HG02678 (cell line): ENCODE data around the gene ZNF655.

Source experiments
- ATAC-seq: cut with Tn5 transposase; IDR thresholded peaks from one replicate; pipeline ENCODE4 v1.9.1; 2021; ENCODE audit warnings: mild to moderate bottlenecking, moderate library complexity; ENCODE audit not compliant: unreplicated experiment

Gene ZNF655

DNA sequence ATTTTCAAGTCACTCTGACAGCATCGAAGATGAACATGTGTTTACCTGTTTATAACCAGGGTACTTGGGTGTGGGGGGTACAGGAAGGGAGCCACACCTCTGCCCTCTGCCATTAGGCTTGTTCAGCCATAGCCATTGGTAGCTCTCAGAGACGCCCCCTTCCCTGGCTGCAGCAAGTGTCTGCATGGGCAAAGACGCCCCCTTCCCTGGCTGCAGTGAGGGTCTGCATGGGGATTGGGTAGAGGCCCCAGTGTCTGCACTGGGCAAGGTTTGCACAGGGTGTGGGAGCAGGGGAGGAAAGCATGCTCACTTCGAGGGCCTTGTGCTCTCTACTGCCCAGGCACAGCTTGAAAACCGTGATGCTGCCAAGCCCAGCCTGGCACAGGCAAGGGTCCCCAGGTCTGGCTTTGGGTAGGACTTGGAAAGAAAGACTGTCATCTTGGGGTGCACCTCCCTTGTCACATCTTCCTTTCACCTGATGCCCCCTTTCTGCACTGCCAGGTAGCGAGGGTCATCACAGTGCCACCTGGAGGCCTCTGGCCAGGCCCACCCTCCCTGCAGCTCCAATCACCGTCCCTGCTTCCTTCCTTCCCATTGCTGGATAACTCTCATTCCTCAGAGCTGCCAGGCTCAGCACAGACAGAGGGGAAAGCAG is 43.3 kb downstream of the ZNF655 start:
- no peak for ATAC-seq

DNA sequence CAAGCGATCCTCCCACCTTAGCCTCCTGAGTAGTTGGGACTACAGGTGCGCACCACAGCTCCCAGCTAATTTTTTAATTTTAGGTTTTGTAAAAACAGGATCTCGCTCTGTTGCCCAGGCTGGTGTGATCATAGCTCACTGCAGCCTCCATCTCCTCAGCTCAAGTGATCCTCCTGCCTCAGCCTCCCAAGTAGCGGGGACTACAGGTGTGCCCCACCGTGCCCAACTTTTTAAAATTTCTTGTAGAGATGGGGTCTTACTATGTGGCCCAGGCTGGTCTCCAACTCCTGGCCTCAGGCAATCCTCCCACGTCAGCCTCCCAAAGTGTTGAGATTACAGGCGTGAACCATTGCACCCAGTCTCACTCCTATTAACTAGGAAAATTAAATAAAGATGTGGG is 47.1 kb downstream of the ZNF655 start:
- no peak for ATAC-seq

DNA sequence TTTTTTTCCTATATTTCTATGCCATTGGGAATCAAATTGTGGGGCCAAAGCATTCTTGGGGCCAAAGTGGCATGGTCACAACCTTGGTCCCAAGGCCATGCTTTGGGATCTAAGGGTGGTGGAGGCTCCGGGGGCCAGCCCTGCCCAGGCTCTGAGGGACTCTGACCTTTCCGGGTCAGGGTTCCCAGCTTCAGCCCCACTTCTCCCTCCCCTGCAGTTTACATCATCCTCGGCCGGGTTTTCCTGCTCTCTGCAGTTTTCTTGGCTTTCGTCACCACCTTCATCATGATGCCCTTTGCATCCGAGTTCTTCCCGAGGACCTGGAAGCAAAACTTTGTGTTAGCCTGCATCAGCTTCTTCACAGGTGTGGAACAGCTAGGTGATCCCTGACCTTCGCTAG is 48.1 kb downstream of the ZNF655 start:
- ATAC-seq = no peak

DNA sequence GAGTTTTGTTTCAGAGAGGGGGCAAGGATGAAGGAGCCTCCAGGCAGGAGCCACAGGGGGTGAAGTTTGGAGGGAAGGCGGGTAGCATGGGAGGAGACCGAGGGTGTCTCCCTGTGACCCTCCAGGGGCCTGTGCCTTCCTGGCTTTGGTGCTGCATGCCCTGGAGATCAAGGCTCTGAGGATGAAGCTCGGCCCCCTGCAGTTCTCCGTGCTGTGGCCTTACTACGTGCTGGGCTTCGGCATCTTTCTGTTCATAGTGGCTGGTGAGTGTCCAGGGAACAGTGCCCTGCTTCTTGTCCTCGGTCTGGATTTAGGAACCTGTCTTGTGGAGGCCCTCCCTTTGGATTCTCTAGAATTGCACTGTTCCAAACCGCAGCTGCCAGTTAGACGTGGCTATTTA is 49.1 kb downstream of the ZNF655 start:
- no peak for ATAC-seq

DNA sequence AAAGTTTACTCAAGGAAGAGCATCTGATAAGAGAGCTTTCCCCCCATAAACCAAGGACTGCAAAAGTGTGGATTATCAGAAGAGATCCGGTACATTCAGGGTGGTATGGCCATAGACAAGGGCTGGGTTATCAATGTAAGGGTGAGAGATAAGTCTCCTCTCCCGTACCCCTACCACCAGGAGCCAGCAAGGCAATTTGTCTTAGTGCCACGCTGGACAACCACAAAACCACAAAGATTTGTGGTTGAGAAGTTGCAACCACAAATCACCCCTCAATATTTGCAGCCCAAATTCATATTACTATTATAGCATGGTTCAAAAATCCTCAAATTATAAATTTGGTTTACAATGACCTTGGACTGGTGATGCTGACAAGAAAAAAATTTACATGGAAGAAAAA is 56.1 kb downstream of the ZNF655 start:
- no peak for ATAC-seq

DNA sequence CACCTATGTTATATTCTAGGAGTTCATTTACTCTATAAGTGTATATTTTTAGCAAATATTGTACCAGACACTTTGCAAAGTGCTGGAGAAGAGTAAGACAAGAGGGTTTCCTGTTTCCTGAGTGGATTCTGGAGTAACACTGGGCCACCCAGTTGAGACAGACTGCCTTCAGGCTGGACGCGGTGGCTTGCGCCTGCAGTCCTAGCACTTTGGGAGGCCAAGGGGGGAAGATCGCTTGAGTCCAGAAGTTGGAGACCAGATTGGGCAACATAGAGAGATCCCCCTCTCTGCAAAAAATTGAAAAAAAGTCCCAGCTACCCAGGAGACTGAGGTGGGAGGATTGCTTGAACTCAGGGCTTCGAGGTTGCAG is 57.5 kb downstream of the ZNF655 start:
- no peak for ATAC-seq

DNA sequence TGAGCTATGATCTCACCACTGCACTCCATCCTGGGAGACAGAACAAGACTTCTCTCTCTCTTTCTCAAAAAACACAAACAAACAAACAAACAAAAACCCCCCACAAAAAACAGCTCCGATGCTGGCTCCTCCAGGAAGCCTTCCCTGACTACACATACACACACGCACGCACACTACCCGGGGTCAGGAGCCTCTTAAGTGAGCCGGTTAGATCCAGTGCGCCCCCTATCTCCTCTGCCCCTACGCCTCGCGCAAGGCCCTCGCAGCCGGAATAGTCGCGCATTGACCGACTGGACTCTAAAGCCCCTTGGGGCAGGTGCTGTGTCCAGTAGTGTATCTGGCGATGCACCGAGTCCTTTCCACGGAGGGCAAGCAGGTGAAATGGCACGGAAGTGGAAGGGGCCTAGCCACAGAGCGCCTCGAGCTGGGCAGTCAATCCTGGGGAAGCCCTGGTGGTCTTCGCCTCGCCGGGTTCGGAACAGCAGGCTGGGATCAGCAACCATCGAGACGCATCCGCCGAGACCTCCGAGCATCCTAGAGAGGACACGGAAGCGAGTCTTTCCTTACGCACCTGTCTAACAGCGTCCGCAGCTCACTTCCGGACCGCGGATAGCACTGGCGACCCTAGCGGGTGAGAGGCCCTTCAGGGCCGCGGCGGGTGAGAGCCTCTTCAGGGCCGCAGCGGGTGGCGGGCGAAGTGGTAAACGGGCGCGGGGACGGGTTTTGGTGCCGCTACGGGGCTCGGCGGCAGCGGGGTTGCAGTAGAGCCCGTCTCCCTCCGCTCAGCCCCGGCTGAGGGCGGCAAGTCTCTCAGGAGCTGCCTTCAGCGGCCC is 58.1 kb downstream of the ZNF655 start, which contains the start of gene ZSCAN25:
TSS of gene ZSCAN25 (plus strand) at position 588 of the 833 bp plus-strand sequence. CDS start 2,661 bp downstream, outside the sequence.
- ATAC-seq = peak; percentile 95

DNA sequence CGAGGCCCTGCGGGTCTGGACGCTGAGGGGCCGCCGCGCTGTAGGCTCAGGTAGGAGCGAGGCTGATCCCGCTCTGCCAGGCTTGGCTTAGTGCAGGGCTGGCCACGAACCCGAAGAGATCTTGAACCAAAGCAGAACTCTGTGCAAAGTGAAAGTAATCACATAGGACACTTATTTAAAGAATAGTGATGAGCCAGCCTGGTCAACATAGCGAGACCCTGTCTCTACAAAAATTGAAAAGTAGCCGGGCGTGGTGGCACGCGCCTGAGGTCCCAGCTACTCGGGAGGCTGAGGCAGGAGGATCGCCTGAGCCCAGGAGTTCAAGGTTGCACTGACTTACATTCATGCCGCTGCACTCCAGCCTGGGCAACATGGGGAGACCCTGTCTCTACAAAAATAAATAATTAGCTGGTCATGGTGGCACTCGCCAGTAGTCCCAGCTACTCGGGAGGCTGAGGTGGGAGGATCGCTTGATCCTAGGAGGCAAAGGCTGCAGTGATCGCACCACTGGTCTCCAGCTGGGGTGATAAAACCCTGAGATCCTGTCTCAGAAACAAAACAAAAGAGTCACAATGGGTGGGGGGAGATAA is 58.8 kb downstream of the ZNF655 start:
- ATAC-seq = no peak

DNA sequence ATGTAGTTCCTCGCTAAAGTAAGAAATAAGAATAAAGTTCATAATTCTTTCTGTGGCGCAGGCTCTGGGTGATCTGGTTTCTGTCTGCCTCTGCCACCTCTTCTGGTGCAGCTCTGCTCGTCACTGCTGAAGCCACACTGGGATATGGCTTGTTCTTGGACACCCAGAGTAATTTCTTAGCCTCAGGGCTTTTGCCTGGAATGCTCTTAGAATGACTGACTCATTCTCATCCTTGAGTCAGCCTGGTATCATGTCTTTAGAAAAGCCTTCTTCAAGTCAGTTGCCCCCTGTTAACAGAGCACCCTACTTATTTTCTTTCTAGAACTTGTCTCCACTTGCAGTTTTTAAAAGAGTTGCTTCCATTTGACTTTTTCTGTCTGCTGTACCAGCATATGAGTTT is 60.3 kb downstream of the ZNF655 start:
- ATAC-seq = no peak

DNA sequence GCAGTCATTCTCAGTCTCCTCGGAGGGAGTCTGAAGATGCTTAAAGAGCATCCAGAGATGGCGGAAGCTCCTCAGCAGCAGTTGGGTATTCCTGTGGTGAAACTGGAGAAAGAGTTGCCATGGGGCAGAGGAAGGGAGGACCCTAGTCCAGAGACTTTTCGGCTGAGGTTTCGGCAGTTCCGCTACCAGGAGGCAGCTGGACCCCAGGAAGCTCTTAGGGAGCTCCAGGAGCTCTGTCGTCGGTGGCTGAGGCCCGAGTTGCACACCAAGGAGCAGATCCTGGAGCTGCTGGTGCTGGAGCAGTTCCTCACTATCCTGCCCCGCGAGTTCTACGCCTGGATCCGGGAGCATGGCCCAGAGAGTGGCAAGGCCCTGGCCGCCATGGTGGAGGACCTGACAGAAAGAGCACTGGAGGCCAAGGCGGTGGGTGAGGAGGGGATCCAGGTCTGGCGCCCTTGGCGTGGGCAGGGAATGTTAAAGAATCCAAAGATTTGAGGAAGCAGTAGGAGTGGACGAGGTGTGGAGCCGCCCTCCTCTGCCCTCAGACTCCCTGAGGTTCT is 61.2 kb downstream of the ZNF655 start:
- no peak for ATAC-seq

DNA sequence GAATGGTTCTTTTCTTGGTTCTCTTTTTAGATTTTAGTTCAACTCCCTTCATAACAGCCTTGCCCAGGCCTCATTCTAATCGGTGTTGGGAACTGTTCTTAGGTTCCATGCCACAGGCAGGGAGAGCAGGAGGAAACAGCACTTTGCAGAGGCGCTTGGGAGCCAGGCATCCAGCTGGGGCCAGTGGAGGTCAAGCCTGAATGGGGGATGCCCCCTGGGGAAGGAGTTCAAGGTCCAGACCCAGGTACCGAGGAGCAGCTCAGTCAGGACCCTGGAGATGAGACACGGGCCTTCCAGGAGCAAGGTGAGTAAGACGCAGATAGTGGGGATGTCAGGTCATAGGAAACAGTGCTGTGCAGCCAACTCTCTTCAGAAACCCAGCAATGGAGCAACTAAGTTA is 62.8 kb downstream of the ZNF655 start:
- no peak for ATAC-seq

DNA sequence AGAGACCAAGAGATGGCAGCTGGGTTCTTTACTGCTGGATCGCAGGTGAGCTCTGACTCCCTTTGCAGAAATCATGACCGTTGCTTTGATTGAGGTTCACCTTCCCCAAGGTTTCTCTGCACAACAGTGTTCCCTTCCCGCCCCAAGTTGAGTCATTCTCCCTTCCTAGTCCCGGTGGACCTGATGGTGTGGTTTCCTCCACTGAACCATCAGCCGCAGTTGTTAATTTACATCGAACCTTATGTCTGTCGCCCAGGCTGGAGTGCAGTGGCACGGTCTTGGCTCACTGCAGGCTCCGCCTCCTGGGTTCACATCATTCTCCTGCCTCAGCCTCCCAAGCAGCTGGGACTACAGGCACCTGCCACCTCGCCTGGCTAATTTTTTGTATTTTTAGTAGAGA is 64.2 kb downstream of the ZNF655 start:
- no peak for ATAC-seq

DNA sequence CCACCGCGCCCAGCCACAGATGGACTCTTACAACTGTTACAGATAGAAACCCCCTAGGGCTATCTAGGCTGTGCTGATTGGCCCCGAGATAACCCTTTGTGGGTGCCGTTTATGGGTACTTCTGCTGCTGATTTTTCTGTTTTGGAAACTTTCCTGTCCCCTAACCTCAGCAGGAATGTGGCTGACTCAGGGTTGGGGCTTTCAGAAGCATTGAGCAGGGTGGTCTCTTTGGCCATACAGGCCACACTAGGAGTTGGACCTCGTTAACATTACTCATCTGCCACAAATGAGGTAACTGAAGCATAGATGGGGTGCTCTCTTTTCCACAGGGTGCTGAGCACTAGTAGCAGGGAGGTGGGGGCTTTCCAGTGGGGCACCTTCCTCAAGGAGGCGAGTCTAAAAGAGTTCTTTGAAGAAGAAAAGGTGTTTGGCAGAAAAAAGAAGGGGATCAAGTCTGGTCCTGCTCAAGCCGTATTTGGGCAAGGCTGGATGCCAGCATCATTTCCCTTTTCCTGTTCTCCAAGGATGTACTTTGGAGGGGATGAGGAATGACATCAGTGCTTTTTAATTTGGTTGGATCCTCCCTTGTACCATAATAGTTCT is 64.8 kb downstream of the ZNF655 start:
- ATAC-seq = no peak

DNA sequence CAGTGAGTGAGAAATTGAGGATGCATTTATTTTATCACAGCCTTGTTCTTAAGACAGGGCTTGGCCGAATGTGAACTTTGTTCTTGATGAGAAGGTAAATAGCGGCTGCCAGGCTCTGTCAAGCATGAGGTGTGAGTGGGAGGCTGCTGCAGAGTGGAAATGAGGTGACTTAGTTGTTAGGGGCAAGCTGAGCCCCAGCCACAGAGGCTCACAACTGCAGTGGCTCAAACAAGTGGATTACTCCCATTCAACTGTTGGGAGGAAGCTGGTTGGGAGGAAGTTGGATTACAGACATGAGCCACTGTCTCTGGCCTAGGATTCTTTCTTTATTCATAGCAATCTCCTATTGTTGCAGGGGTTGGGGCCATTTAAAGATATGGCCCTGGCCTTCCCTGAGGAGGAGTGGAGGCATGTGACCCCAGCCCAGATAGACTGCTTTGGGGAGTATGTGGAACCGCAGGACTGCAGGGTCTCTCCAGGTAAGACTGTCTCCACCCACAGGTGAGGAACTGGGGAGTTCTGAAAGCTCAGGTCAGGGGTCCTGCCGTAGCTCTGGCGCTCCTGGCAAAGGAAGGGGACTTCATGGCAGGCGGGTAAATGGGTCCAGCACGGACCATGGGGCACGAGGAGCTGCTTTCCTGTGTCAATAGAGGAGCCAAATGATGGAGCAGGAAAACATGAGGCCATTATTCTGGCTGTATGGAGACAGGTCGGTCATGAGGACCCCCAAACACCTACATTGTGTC is 65.4 kb downstream of the ZNF655 start:
- ATAC-seq = no peak

DNA sequence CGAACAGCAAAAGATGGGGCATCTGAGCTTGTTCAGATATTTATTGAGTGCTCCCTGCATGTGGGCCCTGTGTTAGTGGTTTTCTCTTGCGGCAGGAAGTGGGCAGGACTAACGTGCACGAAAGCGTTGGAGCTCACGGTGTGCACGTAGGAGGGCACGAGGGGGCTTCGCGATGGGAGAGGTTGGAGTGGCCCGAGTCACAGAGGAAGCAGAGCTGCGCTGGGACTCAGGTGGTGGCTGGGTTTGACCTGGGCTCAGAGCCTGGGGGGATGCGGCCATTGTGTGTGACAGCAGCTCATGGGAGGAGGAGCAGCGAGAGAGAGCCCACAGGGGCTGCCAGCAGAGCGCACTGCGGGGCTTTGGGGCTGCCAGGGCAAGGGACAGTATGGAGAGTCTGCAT is 66.0 kb downstream of the ZNF655 start:
- no peak for ATAC-seq

DNA sequence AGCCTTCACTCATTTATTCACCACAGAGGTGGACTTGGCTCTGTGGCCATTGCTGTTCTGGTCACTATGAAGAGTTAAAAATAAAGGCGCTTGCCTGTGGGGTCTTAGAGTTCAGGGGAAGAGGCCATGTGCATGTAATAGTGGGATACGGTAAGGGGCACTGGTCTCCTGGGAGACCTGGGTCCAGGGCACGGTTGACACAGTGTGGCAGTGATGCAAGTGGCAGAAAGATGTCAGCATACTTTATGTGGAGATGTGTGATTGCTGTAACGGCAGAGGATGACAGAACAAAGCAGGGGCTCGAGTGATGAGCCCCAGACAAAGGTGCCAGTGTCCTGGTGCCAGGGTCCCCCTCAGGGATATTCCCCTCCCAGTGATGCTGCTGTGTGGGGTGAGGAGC is 66.9 kb downstream of the ZNF655 start:
- ATAC-seq = no peak

DNA sequence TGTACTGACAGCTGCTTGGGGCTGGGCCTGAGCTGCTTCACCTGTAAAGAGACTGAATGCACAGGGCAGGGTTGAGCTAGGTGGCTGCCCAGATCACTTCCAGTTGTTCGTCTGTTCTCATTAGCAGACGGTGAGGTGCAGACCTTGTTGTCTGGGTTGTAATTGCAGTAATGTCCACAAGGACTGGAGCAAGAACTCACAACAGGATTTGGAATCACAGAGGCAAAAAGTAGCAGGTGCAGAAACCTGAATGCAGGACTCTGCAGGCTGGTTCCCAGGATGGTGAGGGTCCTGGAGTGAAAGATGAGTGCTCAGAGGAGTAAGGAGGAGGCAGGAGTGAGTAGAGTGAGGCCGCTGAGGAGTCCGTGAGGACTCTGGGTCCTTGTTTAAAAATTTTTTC is 67.5 kb downstream of the ZNF655 start:
- ATAC-seq = no peak
